ENCODE results near the gene DLX3.

DLX3 gene

GRCh38 chr17:49989518-49989880 is 5.5 kb downstream of the DLX3 start:
- TF ChIP-seq CTCF (IDR thresholded peaks at IDR 0.05; ENCODE audit: low read depth, low read length) = no peak
- no peak for DNase-seq (ENCODE audit: low read depth, low spot score)
- no peak overlapping the region for H3K4me3 ChIP-seq (ENCODE audit: low read depth, low read length)
- in situ Hi-C loops (cut with HindIII; ENCODE audit: low sequenced_read_pairs) = no loop called here

GRCh38 chr17:49987681-49988441 is 7.2 kb downstream of the DLX3 start:
- DNase-seq (ENCODE audit: low read depth, low spot score) = no peak
- no peak overlapping the region for H3K4me3 ChIP-seq (ENCODE audit: low read depth, low read length)
- TF ChIP-seq CTCF (IDR thresholded peaks at IDR 0.05; ENCODE audit: low read depth, low read length) = no peak
- in situ Hi-C loops (cut with HindIII; ENCODE audit: low sequenced_read_pairs) = no loop called here

- H3K4me3 ChIP-seq (ENCODE audit: low read depth, low read length) = no peak overlapping the region
These were observed 7.8 kb downstream of the DLX3 start for GRCh38 chr17:49987290-49987585.

GRCh38 chr17:49986396-49987289 is 8.4 kb downstream of the DLX3 start:
- TF ChIP-seq CTCF (IDR thresholded peaks at IDR 0.05; ENCODE audit: low read depth, low read length) = no peak
- no peak overlapping the region for H3K4me3 ChIP-seq (ENCODE audit: low read depth, low read length)
- in situ Hi-C loops (cut with HindIII; ENCODE audit: low sequenced_read_pairs) = no loop called here
- no peak for DNase-seq (ENCODE audit: low read depth, low spot score)

More at GRCh38 chr17:49987290-49987585, 7.8 kb downstream of the DLX3 start:
- in situ Hi-C loops (cut with HindIII; ENCODE audit: low sequenced_read_pairs) = no loop called here
- TF ChIP-seq CTCF (IDR thresholded peaks at IDR 0.05; ENCODE audit: low read depth, low read length) = no peak
- DNase-seq (ENCODE audit: low read depth, low spot score) = no peak

- DNase-seq (ENCODE audit: low read depth, low spot score) = no peak
- no peak for TF ChIP-seq CTCF (IDR thresholded peaks at IDR 0.05; ENCODE audit: low read depth, low read length)
- in situ Hi-C loops (cut with HindIII; ENCODE audit: low sequenced_read_pairs) = no loop called here
- no peak overlapping the region for H3K4me3 ChIP-seq (ENCODE audit: low read depth, low read length)
These were observed 9.6 kb downstream of the DLX3 start for GRCh38 chr17:49985310-49985990.

- in situ Hi-C loops (cut with HindIII; ENCODE audit: low sequenced_read_pairs) = no loop called here
- no peak for DNase-seq (ENCODE audit: low read depth, low spot score)
- TF ChIP-seq CTCF (IDR thresholded peaks at IDR 0.05; ENCODE audit: low read depth, low read length) = no peak
- no peak overlapping the region for H3K4me3 ChIP-seq (ENCODE audit: low read depth, low read length)
These were observed 10.2 kb downstream of the DLX3 start for GRCh38 chr17:49984776-49985175.

Data from astrocyte of the spinal cord (primary cell).